Tibial nerve (tissue), 3 donors: Measurements from ENCODE around the gene SCLT1.

ENCODE experiments used
- POLR2A ChIP-seq, 2 donors: fragments of 450-650 bp; IDR thresholded peaks; one replicate each; pipeline ENCODE4 v1.6.1; 2017; ENCODE audit warnings: antibody characterized with exemption in 2 of 2, mild to moderate bottlenecking in 2 of 2, moderate library complexity in 2 of 2
- TF ChIP-seq, protein P1 (sequence below), 5 experiments: fragments of 200-600 bp in 3 of 5; fragments of 450-650 bp in 2 of 5; sonication (generic) in 3 of 5; IDR thresholded peaks; one replicate each; pipeline ENCODE4 v1.5.1; 2016 to 2019; ENCODE audit warnings: antibody characterized with exemption in 5 of 5, mild to moderate bottlenecking in 3 of 5, moderate library complexity in 2 of 5

- TF ChIP-seq, protein P1, sequence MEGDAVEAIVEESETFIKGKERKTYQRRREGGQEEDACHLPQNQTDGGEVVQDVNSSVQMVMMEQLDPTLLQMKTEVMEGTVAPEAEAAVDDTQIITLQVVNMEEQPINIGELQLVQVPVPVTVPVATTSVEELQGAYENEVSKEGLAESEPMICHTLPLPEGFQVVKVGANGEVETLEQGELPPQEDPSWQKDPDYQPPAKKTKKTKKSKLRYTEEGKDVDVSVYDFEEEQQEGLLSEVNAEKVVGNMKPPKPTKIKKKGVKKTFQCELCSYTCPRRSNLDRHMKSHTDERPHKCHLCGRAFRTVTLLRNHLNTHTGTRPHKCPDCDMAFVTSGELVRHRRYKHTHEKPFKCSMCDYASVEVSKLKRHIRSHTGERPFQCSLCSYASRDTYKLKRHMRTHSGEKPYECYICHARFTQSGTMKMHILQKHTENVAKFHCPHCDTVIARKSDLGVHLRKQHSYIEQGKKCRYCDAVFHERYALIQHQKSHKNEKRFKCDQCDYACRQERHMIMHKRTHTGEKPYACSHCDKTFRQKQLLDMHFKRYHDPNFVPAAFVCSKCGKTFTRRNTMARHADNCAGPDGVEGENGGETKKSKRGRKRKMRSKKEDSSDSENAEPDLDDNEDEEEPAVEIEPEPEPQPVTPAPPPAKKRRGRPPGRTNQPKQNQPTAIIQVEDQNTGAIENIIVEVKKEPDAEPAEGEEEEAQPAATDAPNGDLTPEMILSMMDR (IDR thresholded peaks at IDR 0.05): no peak
- no peak for TF ChIP-seq POLR2A (IDR thresholded peaks at IDR 0.05)
Measured at GRCh38 chr4:129094347-129094746, 1.0 kb upstream of the SCLT1 start.
